AG04449 (cell line): ENCODE data around the gene CACNA1C.

Experiments used
- CTCF ChIA-PET: fragments of 350-600 bp; formaldehyde crosslinking; extraction: SDS; loops from one replicate; lab custom pipeline; 2021; ENCODE audit warnings: antibody characterized with exemption; lab: Yijun Ruan, JAX
- POLR2A ChIA-PET: fragments of 400-600, 350-600 bp; formaldehyde crosslinking; extraction: SDS; loops from one replicate; lab custom pipeline; 2020; ENCODE audit warnings: antibody characterized with exemption, inconsistent platforms; lab: Yijun Ruan, JAX
- DNase-seq: peaks from one replicate; pipeline ENCODE4 v3.0.0-alpha.2; 2010; ENCODE audit warnings: low read depth, low spot score
- H3K4me3 ChIP-seq: 2 replicates; pipeline ENCODE4 v1.5.1; 2011; ENCODE audit warnings: low read depth, mild to moderate bottlenecking, control low read depth, low read length
- CTCF ChIP-seq: IDR thresholded peaks from one replicate; pipeline ENCODE4 v1.5.1; 2011; ENCODE audit warnings: mild to moderate bottlenecking, moderate library complexity, low read length, control low read depth, inconsistent platforms; ENCODE audit not compliant: insufficient read depth; ENCODE audit errors: missing control alignments

Gene CACNA1C

GRCh38 chr12:2194571-2194970, 141.8 kb downstream of the CACNA1C start:
- TF ChIP-seq CTCF = no peak
- no peak overlapping the region for H3K4me3 ChIP-seq
- no peak for DNase-seq
- ChIA-PET POLR2A (no interaction called here), CTCF (interaction anchor here (1.0 to 2.5 kb wide), 2 partner anchors 12 to 26 kb away, joined by 3 to 13 read pairs; no protein-coding TSS in a partner anchor)

DNA sequence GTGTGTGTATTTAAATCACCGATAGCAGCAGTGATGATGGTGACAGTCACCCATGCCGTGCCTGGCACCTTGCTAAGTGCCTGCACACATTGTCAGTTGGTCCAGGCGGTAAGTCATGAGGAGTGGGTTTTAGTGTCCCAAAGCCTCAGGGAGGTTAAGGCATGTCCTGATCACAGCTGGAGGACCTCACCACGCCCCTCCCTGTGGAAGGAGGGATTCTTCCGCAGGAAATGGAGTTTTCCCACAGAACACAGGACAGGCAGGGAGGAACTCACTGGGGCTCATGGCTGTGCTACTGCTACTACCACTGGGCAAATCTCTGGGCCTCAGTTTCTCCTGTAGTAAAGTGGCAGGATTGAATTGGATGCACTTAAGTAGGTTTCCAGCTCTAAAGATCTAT, 142.3 kb downstream of the CACNA1C start:
- no peak overlapping the region for H3K4me3 ChIP-seq
- DNase-seq = no peak
- ChIA-PET CTCF (interaction anchor here (2.5 kb wide), 1 partner anchor 12 kb away, joined by 13 read pairs; no protein-coding TSS in a partner anchor), POLR2A (no interaction called here)
- no peak for TF ChIP-seq CTCF

DNA sequence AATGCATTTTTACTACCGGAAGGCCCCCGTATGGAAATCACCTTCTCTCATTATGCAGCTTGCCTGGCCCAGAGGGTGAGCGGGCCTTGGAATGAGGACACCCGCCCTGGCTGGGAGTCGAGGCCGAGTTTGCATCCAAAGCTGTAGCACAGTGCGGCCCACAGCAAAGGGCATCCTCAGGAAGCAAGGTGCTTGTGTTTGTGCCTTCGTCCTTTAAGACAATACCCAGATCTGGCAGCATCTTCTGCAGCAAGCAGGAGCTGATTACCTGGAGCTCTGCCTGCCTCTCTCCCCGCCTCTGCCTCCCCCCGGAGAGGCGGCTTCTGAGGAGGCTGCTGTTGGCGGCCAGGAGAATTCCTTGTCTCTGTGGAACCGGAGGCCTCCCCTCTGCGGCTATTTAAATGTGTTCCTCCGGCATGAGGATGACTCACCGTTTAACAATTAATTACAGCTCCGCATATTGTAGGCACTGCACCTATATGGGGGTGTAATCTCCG, 145.3 kb downstream of the CACNA1C start:
- TF ChIP-seq CTCF = no peak
- H3K4me3 ChIP-seq = no peak overlapping the region
- ChIA-PET POLR2A (interaction anchor here (0.9 kb wide), 1 partner anchor 12 kb away, joined by 3 read pairs; no protein-coding TSS in a partner anchor), CTCF (interaction anchor here (1.2 to 2.1 kb wide), 4 partner anchors 10 to 140 kb away, joined by 4 to 6 read pairs (median 6); no protein-coding TSS in a partner anchor)
- DNase-seq = peak; percentile 24

DNA sequence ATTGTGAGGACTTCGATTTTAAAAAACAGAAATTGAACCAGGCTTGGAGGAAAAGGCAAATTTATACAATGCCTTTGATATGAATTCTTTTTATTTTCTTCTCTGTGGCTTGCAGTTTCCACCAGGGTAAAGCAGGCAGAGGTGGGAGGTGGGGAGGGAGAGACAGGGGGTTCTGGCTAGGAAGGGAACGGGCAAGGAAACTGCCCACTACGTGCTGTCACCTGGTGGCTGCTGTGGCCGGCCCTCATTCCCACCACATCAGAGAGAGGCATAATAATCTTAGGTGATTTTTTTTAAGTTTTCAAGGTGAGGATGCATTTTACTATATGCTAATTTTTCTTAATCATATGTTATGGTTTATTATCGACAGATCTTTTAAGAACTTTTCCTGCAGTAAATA, 145.8 kb downstream of the CACNA1C start:
- DNase-seq = no peak
- no peak overlapping the region for H3K4me3 ChIP-seq
- POLR2A ChIA-PET = interaction anchor here (0.9 kb wide), 1 partner anchor 13 kb away, joined by 3 read pairs; no protein-coding TSS in a partner anchor
- CTCF ChIA-PET = interaction anchor here (1.2 to 2.1 kb wide), 4 partner anchors 10 to 140 kb away, joined by 4 to 6 read pairs (median 6); no protein-coding TSS in a partner anchor
- TF ChIP-seq CTCF = no peak

GRCh38 chr12:2205996-2206395, 153.2 kb downstream of the CACNA1C start:
- DNase-seq = no peak
- no peak for TF ChIP-seq CTCF
- H3K4me3 ChIP-seq = no peak overlapping the region
- CTCF ChIA-PET = no interaction called here
- POLR2A ChIA-PET = no interaction called here

DNA sequence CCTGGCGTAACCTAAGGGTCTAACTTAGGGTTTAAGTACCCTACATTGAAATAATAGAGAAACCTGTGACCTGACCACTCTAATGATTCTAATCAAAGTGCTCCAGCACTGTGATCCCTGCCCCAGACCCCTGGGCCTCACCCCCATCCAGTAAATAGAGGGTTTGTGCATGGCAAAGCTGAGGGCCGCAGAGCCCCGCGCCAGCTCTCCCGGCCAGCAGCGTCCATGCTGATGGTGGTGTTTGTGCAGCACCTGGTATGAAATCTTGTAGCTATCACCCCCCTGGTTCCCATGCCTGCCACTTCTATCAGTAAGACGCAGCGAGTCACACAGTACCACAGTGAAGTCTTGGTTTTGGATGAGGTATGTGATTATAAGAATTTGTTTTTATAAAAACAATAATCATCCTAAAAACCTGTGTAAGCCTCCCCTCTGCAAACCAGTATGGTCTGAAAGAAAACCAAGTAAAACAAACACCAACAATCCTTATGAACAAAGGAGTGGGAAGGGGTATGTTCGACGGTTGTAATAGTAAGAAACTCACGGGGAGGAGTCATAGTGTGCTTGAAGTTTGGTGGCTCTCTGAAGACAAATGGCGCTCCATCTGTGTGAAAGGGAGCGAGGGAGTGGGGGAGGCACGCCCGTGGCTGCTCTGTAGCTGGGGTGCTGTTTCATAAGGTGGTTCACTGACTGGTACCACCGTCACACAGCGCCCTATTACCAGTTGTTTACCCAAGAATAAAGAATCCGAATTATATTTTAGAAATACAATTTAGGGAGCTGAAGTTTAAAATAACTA, 156.2 kb downstream of the CACNA1C start:
- no peak for TF ChIP-seq CTCF
- H3K4me3 ChIP-seq = no peak overlapping the region
- CTCF ChIA-PET = interaction anchor here (0.7 to 1.7 kb wide), 3 partner anchors 11 to 374 kb away, joined by 3 to 6 read pairs (median 3); no protein-coding TSS in a partner anchor
- POLR2A ChIA-PET = no interaction called here
- DNase-seq = no peak
